Erythroblast (primary cell): ENCODE measurements around the gene NLGN1.

Experiments
- GATA1 ChIP-seq: IDR thresholded peaks from 2 replicates; pipeline ENCODE4 v1.6.1; 2011; ENCODE audit warnings: low read depth, mild to moderate bottlenecking, control low read depth, low read length, moderate library complexity
- POLR2A ChIP-seq: IDR thresholded peaks from 2 replicates; pipeline ENCODE4 v1.6.1; 2011; ENCODE audit warnings: mild to moderate bottlenecking, low read length

DNA sequence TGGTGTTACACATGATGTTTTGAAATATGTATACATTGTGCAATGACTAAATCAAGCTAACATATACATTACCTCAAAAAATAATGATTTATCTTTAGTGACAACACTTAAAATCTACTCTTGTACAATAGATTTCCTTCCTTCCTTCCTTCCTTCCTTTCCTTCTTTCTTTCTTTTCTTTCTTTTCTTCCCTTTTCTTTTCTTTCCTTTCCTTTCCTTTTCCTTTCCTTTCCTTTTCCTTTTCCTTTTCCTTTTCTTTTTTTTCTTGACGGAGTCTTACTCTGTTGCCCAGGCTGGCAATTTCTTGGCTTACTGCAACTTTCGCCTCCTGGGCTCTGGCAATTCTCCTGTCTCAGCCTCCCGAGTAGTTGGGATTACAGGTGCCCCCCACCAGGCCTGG lies 170.5 kb downstream of the NLGN1 start:
- TF ChIP-seq POLR2A (no peak), GATA1 (no peak)
